GM23338 (cell line): Measurements from ENCODE around the gene CNTNAP5. TPM values are rescaled to one million over a fixed set of nuclear protein-coding genes. Genes with fewer than 3 reads are reported as not detected.

Experiments
- ATAC-seq: fragments of 200-7000 bp; cut with Tn5 transposase; 3 replicates; pipeline ENCODE4 v1.9.1; 2020
- DNase-seq: peaks from one replicate; pipeline ENCODE4 v3.0.0-alpha.2; 2015; ENCODE audit warnings: low spot score
- H2AFZ ChIP-seq: fragments of 200-600 bp; sonication (generic); 2 replicates; pipeline ENCODE4 v1.8.0; 2016; ENCODE audit warnings: antibody characterized with exemption, mild to moderate bottlenecking, moderate library complexity
- H3F3A ChIP-seq: fragments of 200-600 bp; sonication (generic); replicated peaks from 2 replicates; pipeline ENCODE4 v1.8.0; 2017; ENCODE audit warnings: antibody characterized with exemption, mixed run types, low read depth
- H3K27ac ChIP-seq: fragments of 200-600 bp; sonication (generic); 2 replicates; pipeline ENCODE4 v1.6.1; 2016; ENCODE audit warnings: low read depth
- H3K27me3 ChIP-seq: fragments of 200-600 bp; sonication (generic); 2 replicates; pipeline ENCODE4 v1.8.0; 2016; ENCODE audit warnings: mild to moderate bottlenecking, mixed run types, moderate library complexity; ENCODE audit not compliant: insufficient read depth
- H3K36me3 ChIP-seq: fragments of 200-600 bp; sonication (generic); 2 replicates; pipeline ENCODE4 v1.8.0; 2016; ENCODE audit warnings: mild to moderate bottlenecking; ENCODE audit not compliant: insufficient read depth
- H3K4me1 ChIP-seq: fragments of 200-600 bp; sonication (generic); 2 replicates; pipeline ENCODE4 v1.8.0; 2016; ENCODE audit warnings: mild to moderate bottlenecking, moderate library complexity; ENCODE audit not compliant: insufficient read depth
- H3K4me2 ChIP-seq: fragments of 200-600 bp; sonication (generic); 2 replicates; pipeline ENCODE4 v1.7.1; 2017; ENCODE audit warnings: mixed run types
- H3K4me3 ChIP-seq: fragments of 200-600 bp; sonication (generic); 2 replicates; pipeline ENCODE4 v1.6.1; 2016; ENCODE audit warnings: mixed run types
- H3K79me2 ChIP-seq: fragments of 200-600 bp; sonication (generic); replicated peaks from 2 replicates; pipeline ENCODE4 v1.8.0; 2017; ENCODE audit warnings: mild to moderate bottlenecking; ENCODE audit not compliant: insufficient read depth
- H3K9me2 ChIP-seq: fragments of 200-600 bp; sonication (generic); 2 replicates; pipeline ENCODE4 v1.8.0; 2017; ENCODE audit not compliant: insufficient read depth
- H4K20me1 ChIP-seq: fragments of 200-600 bp; sonication (generic); replicated peaks from 2 replicates; pipeline ENCODE4 v1.8.0; 2017; ENCODE audit warnings: mild to moderate bottlenecking; ENCODE audit not compliant: insufficient read depth
- H3K27ac Mint-ChIP-seq: 2 replicates; pipeline ENCODE4 v1.8.0; 2020; ENCODE audit warnings: inconsistent platforms, mild to moderate bottlenecking, moderate library complexity, mixed read lengths
- H3K27me3 Mint-ChIP-seq: 3 replicates; pipeline ENCODE4 v1.8.0; 2022; ENCODE audit warnings: low read depth, mild to moderate bottlenecking, moderate library complexity, mixed read lengths, inconsistent platforms; ENCODE audit not compliant: insufficient read depth, poor library complexity
- H3K36me3 Mint-ChIP-seq: 3 replicates; pipeline ENCODE4 v1.8.0; 2021; ENCODE audit warnings: low read depth, mild to moderate bottlenecking, inconsistent platforms, moderate library complexity, mixed read lengths
- H3K4me1 Mint-ChIP-seq: 3 replicates; pipeline ENCODE4 v1.8.0; 2020; ENCODE audit warnings: mild to moderate bottlenecking, inconsistent platforms, mixed read lengths
- H3K4me3 Mint-ChIP-seq: 3 replicates; pipeline ENCODE4 v1.8.0; 2021; ENCODE audit warnings: moderate library complexity, mild to moderate bottlenecking, inconsistent platforms, mixed read lengths
- H3K9me3 Mint-ChIP-seq: 3 replicates; pipeline ENCODE4 v1.8.0; 2020; ENCODE audit warnings: moderate library complexity, mild to moderate bottlenecking, inconsistent platforms, mixed read lengths
- CREB1 ChIP-seq: fragments of 250-450 bp; sonication (Bioruptor Pico); IDR thresholded peaks from 2 replicates; pipeline ENCODE4 v1.5.0; 2020; ENCODE audit warnings: low read depth, mild to moderate bottlenecking, moderate library complexity
- CTCF ChIP-seq, 2 experiments: fragments of 200-600 bp in 1 of 2; sonication (generic) in 1 of 2; conservative IDR thresholded peaks; 2 replicates each; pipeline versions ENCODE4 v1.5.1 to v1.6.1; 2016 to 2017; ENCODE audit warnings: antibody characterized with exemption in 2 of 2, low read depth in 2 of 2, mild to moderate bottlenecking in 2 of 2, moderate library complexity in 1 of 2
- ETS1 ChIP-seq: IDR thresholded peaks from 2 replicates; pipeline ENCODE4 v1.6.1; 2016; ENCODE audit warnings: antibody characterized with exemption
- EZH2 ChIP-seq: fragments of 200-600 bp; sonication (generic); IDR thresholded peaks from one replicate; pipeline ENCODE4 v1.8.0; 2017; ENCODE audit warnings: antibody characterized with exemption, mild to moderate bottlenecking, low read depth; ENCODE audit not compliant: unreplicated experiment
- NANOG ChIP-seq: IDR thresholded peaks from 2 replicates; pipeline ENCODE4 v1.6.1; 2016; ENCODE audit warnings: antibody characterized with exemption, borderline replicate concordance
- REST ChIP-seq: IDR thresholded peaks from one replicate; pipeline ENCODE4 v1.6.1; 2018; ENCODE audit warnings: antibody characterized with exemption; ENCODE audit not compliant: unreplicated experiment
- STAT1 ChIP-seq: IDR thresholded peaks from one replicate; pipeline ENCODE4 v1.6.1; 2016; ENCODE audit warnings: antibody characterized with exemption; ENCODE audit not compliant: unreplicated experiment
- ZNF331 ChIP-seq: fragments of 250-450 bp; sonication (Bioruptor Pico); IDR thresholded peaks from 2 replicates; pipeline ENCODE4 v1.5.0; 2020; ENCODE audit warnings: low read depth, mild to moderate bottlenecking, moderate library complexity
- polyA plus RNA-seq: library from polyadenylated mRNA; unstranded; fragments of >200 nt; fragmentation: Nextera tagmentation; extraction: Ambion mirVana; gene quantifications from 2 replicates; pipeline ENCODE4 v1.2.1, GENCODE V29; 2016
- total RNA-seq: library from RNA; depleted of rRNA; stranded (reverse); fragments of >200 nt; shearing (Covaris generic); gene quantifications from 2 replicates; pipeline ENCODE4 v1.2.3, GENCODE V29; 2014

CNTNAP5 gene
- total and polyA plus RNA-seq, 2 experiments from 2014 or later = 0.49 to 0.50 TPM

GRCh38 chr2:124147552-124147951 lies 122.5 kb downstream of the CNTNAP5 start (continued):
- TF ChIP-seq REST (no peak), EZH2 (no peak), CREB1 (CRISPR knock-in tag) (no peak)

GRCh38 chr2:124149571-124149970 lies 124.5 kb downstream of the CNTNAP5 start:
- H3K4me1 ChIP-seq = no peaks in the 10 kb centered on the region
- H3K27ac ChIP-seq = no peak overlapping the region
- H3K4me3 ChIP-seq = no peak overlapping the region
- no peaks in the 10 kb centered on the region for H3K27me3 ChIP-seq
- no peaks in the 10 kb centered on the region for H3K36me3 ChIP-seq
- no peaks in the 10 kb centered on the region for H4K20me1 ChIP-seq
- no peaks in the 10 kb centered on the region for H3K36me3 Mint-ChIP-seq
- H3K9me2 ChIP-seq = peaks cover 1% of the 10 kb centered on the region; the same call in 1 of the 2 replicates
- no peak overlapping the region for H3K27ac Mint-ChIP-seq
- DNase-seq (no peak), ATAC-seq (no peak)
- TF ChIP-seq NANOG (no peak), STAT1 (no peak), EZH2 (no peak)
- H3K27me3 Mint-ChIP-seq = peaks cover 2% of the 10 kb centered on the region
- peaks cover 3% of the 10 kb centered on the region; the same call in 1 of the 3 replicates for H3K9me3 Mint-ChIP-seq
- no peaks in the 10 kb centered on the region for H3K79me2 ChIP-seq
- H2AFZ ChIP-seq = peak overlapping the region; percentile 76
- no peaks in the 10 kb centered on the region for H3F3A ChIP-seq
- no peak overlapping the region for H3K4me3 Mint-ChIP-seq
- H3K4me1 Mint-ChIP-seq = no peaks in the 10 kb centered on the region
- H3K4me2 ChIP-seq = no peak overlapping the region

GRCh38 chr2:124151691-124152090 lies 126.6 kb downstream of the CNTNAP5 start:
- Mint-ChIP-seq H3K9me3 (peaks cover 3% of the 10 kb centered on the region; the same call in 1 of the 3 replicates), H3K27ac (no peak overlapping the region), H3K27me3 (peaks cover 2% of the 10 kb centered on the region), H3K4me3 (no peak overlapping the region), H3K36me3 (no peaks in the 10 kb centered on the region), H3K4me1 (no peaks in the 10 kb centered on the region)
- no peak overlapping the region for H3K4me2 ChIP-seq
- no peaks in the 10 kb centered on the region for H3K36me3 ChIP-seq
- ATAC-seq (no peak), DNase-seq (no peak)
- H3K79me2 ChIP-seq = no peaks in the 10 kb centered on the region
- H3K9me2 ChIP-seq = peaks cover 3% of the 10 kb centered on the region; the same call in 1 of the 2 replicates
- no peak overlapping the region for H3K4me3 ChIP-seq
- H3K27me3 ChIP-seq = no peaks in the 10 kb centered on the region
- no peak overlapping the region for H3K27ac ChIP-seq
- H2AFZ ChIP-seq = no peak overlapping the region
- no peaks in the 10 kb centered on the region for H4K20me1 ChIP-seq
- H3K4me1 ChIP-seq = no peaks in the 10 kb centered on the region
- no peaks in the 10 kb centered on the region for H3F3A ChIP-seq
- TF ChIP-seq ZNF331 (no peak), ETS1 (no peak), CTCF (conservative IDR thresholded peaks at IDR 0.05; ENCODE audit: low read depth in 2 of 2) (no peak)
